IMR-90 (cell line): ENCODE results near the gene KCNQ1. TPM values are rescaled to one million over a fixed set of nuclear protein-coding genes. Genes with fewer than 3 reads are reported as not detected.
A peak's percentile ranks its signal among the peaks of the same experiment; 100 is the strongest.

Experiments
- ATAC-seq: fragments of 200-7000 bp; cut with Tn5 transposase; 2 replicates; pipeline ENCODE4 v1.9.1; 2020; ENCODE audit warnings: low read depth, mild to moderate bottlenecking, moderate library complexity
- BruUV-seq: library from RNA; stranded (reverse); fragments of 400-500 nt; replicated peaks from 2 replicates; lab custom pipeline; 2021; lab: Mats Ljungman, UMichigan
- CTCF ChIA-PET: fragments of 300-600 bp; formaldehyde crosslinking; extraction: SDS; loops from one replicate; lab custom pipeline; 2021; ENCODE audit warnings: antibody characterized with exemption; lab: Yijun Ruan, JAX
- POLR2A ChIA-PET: fragments of 300-600 bp; sonication (Branson Sonifier 250); formaldehyde crosslinking; loops from one replicate; lab custom pipeline; 2022; ENCODE audit warnings: antibody characterized with exemption; ENCODE audit not compliant: unreplicated experiment; lab: Charles Lee
- DNase-seq: peaks from one replicate; pipeline ENCODE4 v3.0.0; 2013
- H2AFZ ChIP-seq: replicated peaks from 2 replicates; pipeline ENCODE3; 2013; ENCODE audit warnings: low read length, mild to moderate bottlenecking; ENCODE audit not compliant: poor library complexity
- H2AK5ac ChIP-seq: 2 replicates; pipeline ENCODE4 v1.6.1; 2013; ENCODE audit warnings: low read depth, low read length, inconsistent platforms
- H2AK9ac ChIP-seq: replicated peaks from 2 replicates; pipeline ENCODE3; 2013; ENCODE audit warnings: mild to moderate bottlenecking, low read depth, low read length, moderate library complexity; ENCODE audit not compliant: poor library complexity
- H2BK120ac ChIP-seq: 2 replicates; pipeline ENCODE4 v1.6.1; 2013; ENCODE audit warnings: low read depth, low read length, inconsistent platforms
- H2BK15ac ChIP-seq: 3 replicates; pipeline ENCODE4 v1.6.1; 2013; ENCODE audit warnings: low read depth, low read length, inconsistent platforms
- H2BK20ac ChIP-seq: 2 replicates; pipeline ENCODE4 v1.6.1; 2013; ENCODE audit warnings: low read depth, mild to moderate bottlenecking, inconsistent platforms, low read length, moderate library complexity
- H2BK5ac ChIP-seq: 2 replicates; pipeline ENCODE4 v1.6.1; 2013; ENCODE audit warnings: mild to moderate bottlenecking, low read depth, low read length, inconsistent platforms; ENCODE audit not compliant: poor library complexity, severe bottlenecking
- H3K14ac ChIP-seq: replicated peaks from 2 replicates; pipeline ENCODE4 v1.6.1; 2013; ENCODE audit warnings: low read depth, low read length, inconsistent platforms
- H3K18ac ChIP-seq: 2 replicates; pipeline ENCODE4 v1.6.1; 2013; ENCODE audit warnings: low read depth, low read length, control low read depth
- H3K23ac ChIP-seq: 2 replicates; pipeline ENCODE4 v1.6.1; 2013; ENCODE audit warnings: low read depth, low read length, inconsistent platforms
- H3K27ac ChIP-seq: 2 replicates; pipeline ENCODE4 v1.5.1; 2013; ENCODE audit warnings: mild to moderate bottlenecking, control low read depth, low read length; ENCODE audit not compliant: insufficient read depth
- H3K27me3 ChIP-seq: 2 replicates; pipeline ENCODE4 v1.6.1; 2013; ENCODE audit warnings: low read length; ENCODE audit not compliant: control insufficient read depth, insufficient read depth
- H3K36me3 ChIP-seq: 2 replicates; pipeline ENCODE4 v1.6.1; 2013; ENCODE audit warnings: low read length, mixed read lengths; ENCODE audit not compliant: control insufficient read depth, insufficient read depth
- H3K4ac ChIP-seq: 2 replicates; pipeline ENCODE4 v1.6.1; 2013; ENCODE audit warnings: low read depth, low read length, inconsistent platforms
- H3K4me1 ChIP-seq: 2 replicates; pipeline ENCODE4 v1.6.1; 2013; ENCODE audit warnings: low read length, mixed read lengths; ENCODE audit not compliant: control insufficient read depth, insufficient read depth
- H3K4me2 ChIP-seq: 2 replicates; pipeline ENCODE4 v1.6.1; 2013; ENCODE audit warnings: low read depth, mild to moderate bottlenecking, control low read depth, low read length, moderate library complexity
- H3K4me3 ChIP-seq: 2 replicates; pipeline ENCODE4 v1.5.1; 2013; ENCODE audit warnings: low read depth, mild to moderate bottlenecking, control low read depth, low read length, moderate library complexity; ENCODE audit not compliant: insufficient read depth
- H3K56ac ChIP-seq: 2 replicates; pipeline ENCODE4 v1.6.1; 2013; ENCODE audit warnings: low read length, inconsistent platforms; ENCODE audit not compliant: insufficient read depth; ENCODE audit errors: extremely low read depth
- H3K79me1 ChIP-seq, 2 experiments: 2 replicates each; pipeline ENCODE4 v1.6.1; 2013; ENCODE audit warnings: low read length in 2 of 2, inconsistent platforms in 1 of 2, low read depth in 1 of 2
- H3K9ac ChIP-seq: 2 replicates; pipeline ENCODE4 v1.6.1; 2013; ENCODE audit warnings: low read depth, low read length, control low read depth
- H3K9me1 ChIP-seq: 2 replicates; pipeline ENCODE4 v1.6.1; 2013; ENCODE audit warnings: low read length, inconsistent platforms; ENCODE audit not compliant: insufficient read depth
- H3K9me3 ChIP-seq: 2 replicates; pipeline ENCODE4 v1.6.1; 2013; ENCODE audit warnings: low read length; ENCODE audit not compliant: control insufficient read depth, insufficient read depth
- H4K20me1 ChIP-seq: 2 replicates; pipeline ENCODE4 v1.6.1; 2013; ENCODE audit warnings: low read length, inconsistent platforms; ENCODE audit not compliant: insufficient read depth
- H4K5ac ChIP-seq: 2 replicates; pipeline ENCODE4 v1.6.1; 2013; ENCODE audit warnings: mild to moderate bottlenecking, low read depth, low read length, control low read depth
- H4K8ac ChIP-seq, 2 experiments: 2 replicates each; pipeline ENCODE4 v1.6.1; 2013; ENCODE audit warnings: low read depth in 2 of 2, low read length in 2 of 2, control low read depth in 1 of 2, inconsistent platforms in 1 of 2
- H4K91ac ChIP-seq: 2 replicates; pipeline ENCODE4 v1.6.1; 2013; ENCODE audit warnings: low read depth, low read length, inconsistent platforms; ENCODE audit not compliant: insufficient read depth
- BHLHE40 ChIP-seq: fragments of 150-350 bp; IDR thresholded peaks from 2 replicates; pipeline ENCODE4 v1.6.1; 2016; ENCODE audit warnings: mild to moderate bottlenecking, low read depth, low read length
- CEBPB ChIP-seq: IDR thresholded peaks from 2 replicates; pipeline ENCODE4 v1.6.1; 2012; ENCODE audit warnings: low read depth, low read length, improper control_type of control experiment
- CHD1 ChIP-seq: IDR thresholded peaks from 2 replicates; pipeline ENCODE4 v1.6.1; 2012; ENCODE audit warnings: low read depth, low read length, improper control_type of control experiment
- FOS ChIP-seq: fragments of 150-350 bp; IDR thresholded peaks from 2 replicates; pipeline ENCODE4 v1.6.1; 2016; ENCODE audit warnings: low read depth, low read length
- MAFK ChIP-seq: IDR thresholded peaks from 2 replicates; pipeline ENCODE4 v1.6.1; 2012; ENCODE audit warnings: low read depth, low read length, improper control_type of control experiment
- MAZ ChIP-seq: IDR thresholded peaks from 2 replicates; pipeline ENCODE4 v1.6.1; 2012; ENCODE audit warnings: low read depth, mild to moderate bottlenecking, low read length, improper control_type of control experiment, moderate library complexity, borderline replicate concordance
- MXI1 ChIP-seq: IDR thresholded peaks from 2 replicates; pipeline ENCODE4 v1.6.1; 2012; ENCODE audit warnings: low read depth, mild to moderate bottlenecking, low read length, moderate library complexity, borderline replicate concordance
- NFE2L2 ChIP-seq: fragments of 150-350 bp; IDR thresholded peaks from 2 replicates; pipeline ENCODE4 v1.6.1; 2016; ENCODE audit warnings: low read depth, mild to moderate bottlenecking, low read length
- POLR2A ChIP-seq: IDR thresholded peaks from 2 replicates; pipeline ENCODE4 v1.6.1; 2012; ENCODE audit warnings: mild to moderate bottlenecking, low read depth, low read length
- RAD21 ChIP-seq: IDR thresholded peaks from 2 replicates; pipeline ENCODE4 v1.6.1; 2012; ENCODE audit warnings: low read length, improper control_type of control experiment
- RCOR1 ChIP-seq: IDR thresholded peaks from 2 replicates; pipeline ENCODE4 v1.6.1; 2012; ENCODE audit warnings: mild to moderate bottlenecking, low read length, improper control_type of control experiment; ENCODE audit not compliant: insufficient replicate concordance
- RFX5 ChIP-seq: IDR thresholded peaks from 2 replicates; pipeline ENCODE4 v1.8.0; 2012; ENCODE audit warnings: low read depth, mild to moderate bottlenecking, low read length, moderate library complexity
- SMC3 ChIP-seq: fragments of 150-350 bp; IDR thresholded peaks from 2 replicates; pipeline ENCODE4 v1.6.1; 2016; ENCODE audit warnings: low read depth, mild to moderate bottlenecking, antibody characterized with exemption, low read length, moderate library complexity
- WGBS, 2 experiments: methylation state at CpG; one replicate each; pipeline versions ENCODE4 v1.1.5 to v1.1.7; 2013; ENCODE audit warnings: missing lambda C conversion rate in 2 of 2; ENCODE audit not compliant: insufficient read length in 1 of 2; ENCODE audit errors: extremely low coverage in 2 of 2; 5-methylcytosine and 5-hydroxymethylcytosine counted together
- dilution Hi-C: fragments of 300-500 bp; cut with HindIII; formaldehyde crosslinking; loops from one replicate; pipeline ENCODE4 v1.14.3; 2018; ENCODE audit warnings: low sequenced_read_pairs; ENCODE audit not compliant: unreplicated experiment
- in situ Hi-C: fragments of 300-500 bp; cut with MboI; formaldehyde crosslinking; loops from 3 replicates; pipeline ENCODE4 v1.14.3; 2019; ENCODE audit warnings: low sequenced_read_pairs, inconsistent platforms, mixed read lengths
- intact Hi-C: fragments of 100-400 bp; cut with micrococcal nuclease; formaldehyde crosslinking; loops from 2 replicates; pipeline ENCODE4 v1.10.0; 2022
- polyA plus RNA-seq, 3 experiments: library from polyadenylated mRNA; depleted of rRNA; stranded (reverse); fragments of >200 nt; gene quantifications; 2 replicates each; pipeline ENCODE4 v1.2.3, GENCODE V29; 2012; ENCODE audit warnings: low replicate concordance in 1 of 3
- total RNA-seq: library from RNA; depleted of rRNA; stranded (reverse); fragments of >200 nt; gene quantifications from 2 replicates; pipeline ENCODE4 v1.2.3, GENCODE V29; 2012
- TF ChIP-seq, protein P1 (sequence below): conservative IDR thresholded peaks from 2 replicates; pipeline ENCODE4 v1.5.1; 2012; ENCODE audit warnings: mild to moderate bottlenecking, low read depth, low read length, improper control_type of control experiment
- TF ChIP-seq, protein P2 (sequence below): fragments of 150-350 bp; IDR thresholded peaks from 2 replicates; pipeline ENCODE4 v1.6.1; 2016; ENCODE audit warnings: low read depth, mild to moderate bottlenecking, low read length, moderate library complexity, borderline replicate concordance
- TF ChIP-seq, protein P3 (sequence below): fragments of 150-350 bp; IDR thresholded peaks from 2 replicates; pipeline ENCODE4 v1.6.1; 2017; ENCODE audit warnings: mild to moderate bottlenecking, antibody characterized with exemption, low read length, low read depth

The KCNQ1 gene
- total and polyA plus RNA-seq, 2 of the 4 experiments (the other 2 are of a cell fraction) = 0.07 TPM; not detected in 1

DNA sequence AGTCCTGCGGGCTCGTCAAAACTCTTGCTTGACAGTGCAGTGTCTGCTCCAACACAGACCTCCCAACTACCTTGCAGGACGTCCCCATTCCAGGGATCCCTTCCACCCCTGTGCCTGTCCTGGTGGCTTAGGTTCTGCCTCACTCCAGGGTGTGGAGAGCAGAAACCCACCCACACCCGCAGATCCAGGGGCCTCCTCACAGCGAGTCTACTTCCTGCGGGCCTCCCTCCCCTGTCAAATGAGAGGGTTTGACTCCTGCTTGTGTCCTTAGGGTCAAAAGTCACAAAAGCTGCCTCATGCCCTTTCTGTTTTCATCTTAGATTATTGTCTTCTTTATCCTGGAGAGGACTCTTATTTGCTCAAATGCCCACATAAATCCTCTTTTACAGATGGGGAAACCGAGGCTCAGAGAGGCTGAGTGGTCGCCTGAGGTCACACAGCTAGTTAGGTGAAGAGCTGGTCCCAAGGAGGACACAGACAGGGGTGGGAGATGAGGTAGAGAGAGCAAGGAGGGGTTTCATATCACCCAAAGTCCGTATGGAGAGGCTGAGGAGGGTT, 336.1 kb downstream of the KCNQ1 start:
- H2BK120ac ChIP-seq = no peak overlapping the region
- H3K56ac ChIP-seq = no peak overlapping the region
- ChIA-PET POLR2A (no interaction called here), CTCF (interaction anchor here (1.0 kb wide), 1 partner anchor 10 kb away, joined by 3 read pairs; no protein-coding TSS in a partner anchor)
- TF ChIP-seq CHD1 (no peak), FOS (no peak), CEBPB (no peak), NFE2L2 (no peak), SMC3 (no peak), MXI1 (no peak), BHLHE40 (no peak), MAFK (no peak), RAD21 (no peak), RFX5 (no peak), POLR2A (no peak), RCOR1 (no peak), MAZ (no peak)
- TF ChIP-seq, protein P1, sequence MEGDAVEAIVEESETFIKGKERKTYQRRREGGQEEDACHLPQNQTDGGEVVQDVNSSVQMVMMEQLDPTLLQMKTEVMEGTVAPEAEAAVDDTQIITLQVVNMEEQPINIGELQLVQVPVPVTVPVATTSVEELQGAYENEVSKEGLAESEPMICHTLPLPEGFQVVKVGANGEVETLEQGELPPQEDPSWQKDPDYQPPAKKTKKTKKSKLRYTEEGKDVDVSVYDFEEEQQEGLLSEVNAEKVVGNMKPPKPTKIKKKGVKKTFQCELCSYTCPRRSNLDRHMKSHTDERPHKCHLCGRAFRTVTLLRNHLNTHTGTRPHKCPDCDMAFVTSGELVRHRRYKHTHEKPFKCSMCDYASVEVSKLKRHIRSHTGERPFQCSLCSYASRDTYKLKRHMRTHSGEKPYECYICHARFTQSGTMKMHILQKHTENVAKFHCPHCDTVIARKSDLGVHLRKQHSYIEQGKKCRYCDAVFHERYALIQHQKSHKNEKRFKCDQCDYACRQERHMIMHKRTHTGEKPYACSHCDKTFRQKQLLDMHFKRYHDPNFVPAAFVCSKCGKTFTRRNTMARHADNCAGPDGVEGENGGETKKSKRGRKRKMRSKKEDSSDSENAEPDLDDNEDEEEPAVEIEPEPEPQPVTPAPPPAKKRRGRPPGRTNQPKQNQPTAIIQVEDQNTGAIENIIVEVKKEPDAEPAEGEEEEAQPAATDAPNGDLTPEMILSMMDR = no peak
- TF ChIP-seq, protein P2, sequence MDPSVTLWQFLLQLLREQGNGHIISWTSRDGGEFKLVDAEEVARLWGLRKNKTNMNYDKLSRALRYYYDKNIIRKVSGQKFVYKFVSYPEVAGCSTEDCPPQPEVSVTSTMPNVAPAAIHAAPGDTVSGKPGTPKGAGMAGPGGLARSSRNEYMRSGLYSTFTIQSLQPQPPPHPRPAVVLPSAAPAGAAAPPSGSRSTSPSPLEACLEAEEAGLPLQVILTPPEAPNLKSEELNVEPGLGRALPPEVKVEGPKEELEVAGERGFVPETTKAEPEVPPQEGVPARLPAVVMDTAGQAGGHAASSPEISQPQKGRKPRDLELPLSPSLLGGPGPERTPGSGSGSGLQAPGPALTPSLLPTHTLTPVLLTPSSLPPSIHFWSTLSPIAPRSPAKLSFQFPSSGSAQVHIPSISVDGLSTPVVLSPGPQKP = no peak
- TF ChIP-seq, protein P3, sequence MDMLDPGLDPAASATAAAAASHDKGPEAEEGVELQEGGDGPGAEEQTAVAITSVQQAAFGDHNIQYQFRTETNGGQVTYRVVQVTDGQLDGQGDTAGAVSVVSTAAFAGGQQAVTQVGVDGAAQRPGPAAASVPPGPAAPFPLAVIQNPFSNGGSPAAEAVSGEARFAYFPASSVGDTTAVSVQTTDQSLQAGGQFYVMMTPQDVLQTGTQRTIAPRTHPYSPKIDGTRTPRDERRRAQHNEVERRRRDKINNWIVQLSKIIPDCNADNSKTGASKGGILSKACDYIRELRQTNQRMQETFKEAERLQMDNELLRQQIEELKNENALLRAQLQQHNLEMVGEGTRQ = no peak
- WGBS, 2 experiments = 60% methylated on average over 4 of the region's 9 CpGs; no CpG with 5 or more reads in 1 of the 2 experiments
- no peaks in the 10 kb centered on the region for H3K9me3 ChIP-seq
- peaks cover 22% of the 10 kb centered on the region for H3K4me1 ChIP-seq
- ATAC-seq (no peak), DNase-seq (no peak)
- no peaks in the 10 kb centered on the region for H3K9me1 ChIP-seq
- no peak overlapping the region for H2BK20ac ChIP-seq
- H3K27ac ChIP-seq = no peak overlapping the region
- in situ Hi-C loops (no loop called here), dilution Hi-C loops (no loop called here), intact Hi-C loops (no loop called here)
- H3K27me3 ChIP-seq = no peaks in the 10 kb centered on the region
- H4K91ac ChIP-seq = no peak overlapping the region
- H4K8ac ChIP-seq = peak overlapping the region in 1 of 2 experiments; percentile 40; a peak in 1 of 4 replicates
- H3K14ac ChIP-seq = no peak overlapping the region
- H2BK15ac ChIP-seq = no peak overlapping the region
- peak overlapping the region; percentile 45 for H2AK9ac ChIP-seq
- no peak overlapping the region for H3K9ac ChIP-seq
- BruUV-seq = no TSS peak
- no peaks in the 10 kb centered on the region for H3K36me3 ChIP-seq
- no peak overlapping the region for H3K4ac ChIP-seq
- H2AFZ ChIP-seq = peak overlapping the region; percentile 59
- no peaks in the 10 kb centered on the region for H3K79me1 ChIP-seq
- H2AK5ac ChIP-seq = no peak overlapping the region
- no peak overlapping the region for H2BK5ac ChIP-seq
- no peak overlapping the region for H3K23ac ChIP-seq
- H3K4me3 ChIP-seq = no peak overlapping the region
- no peak overlapping the region for H3K4me2 ChIP-seq
- H4K20me1 ChIP-seq = no peaks in the 10 kb centered on the region
- no peak overlapping the region; the same call in 1 of the 2 replicates for H3K18ac ChIP-seq
- H4K5ac ChIP-seq = peak overlapping the region; percentile 7; the same call in 1 of the 2 replicates
